GM23338 (cell line): Measurements from ENCODE around the gene MOCS2. TPM values are rescaled to one million over a fixed set of nuclear protein-coding genes. Genes with fewer than 3 reads are reported as not detected.

Experiments used
- ATAC-seq: fragments of 200-7000 bp; cut with Tn5 transposase; 3 replicates; pipeline ENCODE4 v1.9.1; 2020
- DNase-seq: peaks from one replicate; pipeline ENCODE4 v3.0.0-alpha.2; 2015; ENCODE audit warnings: low spot score
- H2AFZ ChIP-seq: fragments of 200-600 bp; sonication (generic); 2 replicates; pipeline ENCODE4 v1.8.0; 2016; ENCODE audit warnings: antibody characterized with exemption, mild to moderate bottlenecking, moderate library complexity
- H3F3A ChIP-seq: fragments of 200-600 bp; sonication (generic); replicated peaks from 2 replicates; pipeline ENCODE4 v1.8.0; 2017; ENCODE audit warnings: antibody characterized with exemption, mixed run types, low read depth
- H3K27ac ChIP-seq: fragments of 200-600 bp; sonication (generic); 2 replicates; pipeline ENCODE4 v1.6.1; 2016; ENCODE audit warnings: low read depth
- H3K27me3 ChIP-seq: fragments of 200-600 bp; sonication (generic); 2 replicates; pipeline ENCODE4 v1.8.0; 2016; ENCODE audit warnings: mild to moderate bottlenecking, mixed run types, moderate library complexity; ENCODE audit not compliant: insufficient read depth
- H3K36me3 ChIP-seq: fragments of 200-600 bp; sonication (generic); 2 replicates; pipeline ENCODE4 v1.8.0; 2016; ENCODE audit warnings: mild to moderate bottlenecking; ENCODE audit not compliant: insufficient read depth
- H3K4me1 ChIP-seq: fragments of 200-600 bp; sonication (generic); 2 replicates; pipeline ENCODE4 v1.8.0; 2016; ENCODE audit warnings: mild to moderate bottlenecking, moderate library complexity; ENCODE audit not compliant: insufficient read depth
- H3K4me2 ChIP-seq: fragments of 200-600 bp; sonication (generic); 2 replicates; pipeline ENCODE4 v1.7.1; 2017; ENCODE audit warnings: mixed run types
- H3K4me3 ChIP-seq: fragments of 200-600 bp; sonication (generic); 2 replicates; pipeline ENCODE4 v1.6.1; 2016; ENCODE audit warnings: mixed run types
- H3K79me2 ChIP-seq: fragments of 200-600 bp; sonication (generic); replicated peaks from 2 replicates; pipeline ENCODE4 v1.8.0; 2017; ENCODE audit warnings: mild to moderate bottlenecking; ENCODE audit not compliant: insufficient read depth
- H3K9me2 ChIP-seq: fragments of 200-600 bp; sonication (generic); 2 replicates; pipeline ENCODE4 v1.8.0; 2017; ENCODE audit not compliant: insufficient read depth
- H4K20me1 ChIP-seq: fragments of 200-600 bp; sonication (generic); replicated peaks from 2 replicates; pipeline ENCODE4 v1.8.0; 2017; ENCODE audit warnings: mild to moderate bottlenecking; ENCODE audit not compliant: insufficient read depth
- H3K27ac Mint-ChIP-seq: 2 replicates; pipeline ENCODE4 v1.8.0; 2020; ENCODE audit warnings: inconsistent platforms, mild to moderate bottlenecking, moderate library complexity, mixed read lengths
- H3K27me3 Mint-ChIP-seq: 3 replicates; pipeline ENCODE4 v1.8.0; 2022; ENCODE audit warnings: low read depth, mild to moderate bottlenecking, moderate library complexity, mixed read lengths, inconsistent platforms; ENCODE audit not compliant: insufficient read depth, poor library complexity
- H3K36me3 Mint-ChIP-seq: 3 replicates; pipeline ENCODE4 v1.8.0; 2021; ENCODE audit warnings: low read depth, mild to moderate bottlenecking, inconsistent platforms, moderate library complexity, mixed read lengths
- H3K4me1 Mint-ChIP-seq: 3 replicates; pipeline ENCODE4 v1.8.0; 2020; ENCODE audit warnings: mild to moderate bottlenecking, inconsistent platforms, mixed read lengths
- H3K4me3 Mint-ChIP-seq: 3 replicates; pipeline ENCODE4 v1.8.0; 2021; ENCODE audit warnings: moderate library complexity, mild to moderate bottlenecking, inconsistent platforms, mixed read lengths
- H3K9me3 Mint-ChIP-seq: 3 replicates; pipeline ENCODE4 v1.8.0; 2020; ENCODE audit warnings: moderate library complexity, mild to moderate bottlenecking, inconsistent platforms, mixed read lengths
- ZNF114 ChIP-seq: fragments of 250-450 bp; sonication (Bioruptor Pico); IDR thresholded peaks from 2 replicates; pipeline ENCODE4 v1.5.0; 2020; ENCODE audit warnings: mild to moderate bottlenecking, moderate library complexity
- polyA plus RNA-seq: library from polyadenylated mRNA; unstranded; fragments of >200 nt; fragmentation: Nextera tagmentation; extraction: Ambion mirVana; gene quantifications from 2 replicates; pipeline ENCODE4 v1.2.1, GENCODE V29; 2016
- total RNA-seq: library from RNA; depleted of rRNA; stranded (reverse); fragments of >200 nt; shearing (Covaris generic); gene quantifications from 2 replicates; pipeline ENCODE4 v1.2.3, GENCODE V29; 2014
- TF ChIP-seq, protein P1 (sequence below): IDR thresholded peaks from one replicate; pipeline ENCODE4 v1.6.1; 2018; ENCODE audit warnings: antibody characterized with exemption; ENCODE audit not compliant: unreplicated experiment
- TF ChIP-seq, protein P2 (sequence below): fragments of 250-450 bp; sonication (Bioruptor Pico); IDR thresholded peaks from 2 replicates; pipeline ENCODE4 v1.5.0; 2020; ENCODE audit warnings: mild to moderate bottlenecking, moderate library complexity
- TF ChIP-seq, protein P3 (sequence below): IDR thresholded peaks from 2 replicates; pipeline ENCODE4 v1.6.1; 2016; ENCODE audit warnings: antibody characterized with exemption

The MOCS2 gene
- total and polyA plus RNA-seq, 2 experiments from 2014 or later = 18.3 to 41.8 TPM

DNA sequence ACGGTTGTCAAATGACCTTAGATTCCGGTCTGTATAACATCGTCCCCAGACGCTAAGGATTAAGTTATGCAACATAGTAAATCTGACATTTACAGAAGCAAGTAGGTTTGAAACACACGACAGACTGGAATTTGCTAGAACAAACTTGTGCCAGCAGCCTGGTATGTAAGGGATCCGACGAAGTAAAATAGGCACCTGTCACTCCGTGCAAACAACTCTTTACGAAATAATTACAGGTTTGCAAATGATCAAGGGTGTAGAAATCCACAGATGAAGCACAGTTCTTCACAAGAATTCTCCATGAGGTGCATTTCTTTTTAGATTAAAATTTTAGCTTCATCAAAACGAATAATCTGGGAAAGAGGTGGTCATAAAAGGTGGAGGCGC, 508 bp downstream of the MOCS2 start:
- Histone ChIP-seq H3K4me1 (peaks cover 10% of the 10 kb centered on the region), H3K36me3 (no peaks in the 10 kb centered on the region), H3F3A (no peaks in the 10 kb centered on the region; the same call in 1 of the 2 replicates), H3K27me3 (no peaks in the 10 kb centered on the region), H3K79me2 (no peaks in the 10 kb centered on the region), H3K27ac (no peak overlapping the region), H2AFZ (peak overlapping the region; percentile 100; the same call in 1 of the 2 replicates), H3K4me2 (peak overlapping the region; percentile 82), H4K20me1 (no peaks in the 10 kb centered on the region), H3K9me2 (no peaks in the 10 kb centered on the region), H3K4me3 (peak overlapping the region; percentile 70)
- peaks cover 4% of the 10 kb centered on the region; the same call in 2 of the 3 replicates for H3K36me3 Mint-ChIP-seq
- H3K4me3 Mint-ChIP-seq = peak overlapping the region; percentile 90
- TF ChIP-seq, protein P1, sequence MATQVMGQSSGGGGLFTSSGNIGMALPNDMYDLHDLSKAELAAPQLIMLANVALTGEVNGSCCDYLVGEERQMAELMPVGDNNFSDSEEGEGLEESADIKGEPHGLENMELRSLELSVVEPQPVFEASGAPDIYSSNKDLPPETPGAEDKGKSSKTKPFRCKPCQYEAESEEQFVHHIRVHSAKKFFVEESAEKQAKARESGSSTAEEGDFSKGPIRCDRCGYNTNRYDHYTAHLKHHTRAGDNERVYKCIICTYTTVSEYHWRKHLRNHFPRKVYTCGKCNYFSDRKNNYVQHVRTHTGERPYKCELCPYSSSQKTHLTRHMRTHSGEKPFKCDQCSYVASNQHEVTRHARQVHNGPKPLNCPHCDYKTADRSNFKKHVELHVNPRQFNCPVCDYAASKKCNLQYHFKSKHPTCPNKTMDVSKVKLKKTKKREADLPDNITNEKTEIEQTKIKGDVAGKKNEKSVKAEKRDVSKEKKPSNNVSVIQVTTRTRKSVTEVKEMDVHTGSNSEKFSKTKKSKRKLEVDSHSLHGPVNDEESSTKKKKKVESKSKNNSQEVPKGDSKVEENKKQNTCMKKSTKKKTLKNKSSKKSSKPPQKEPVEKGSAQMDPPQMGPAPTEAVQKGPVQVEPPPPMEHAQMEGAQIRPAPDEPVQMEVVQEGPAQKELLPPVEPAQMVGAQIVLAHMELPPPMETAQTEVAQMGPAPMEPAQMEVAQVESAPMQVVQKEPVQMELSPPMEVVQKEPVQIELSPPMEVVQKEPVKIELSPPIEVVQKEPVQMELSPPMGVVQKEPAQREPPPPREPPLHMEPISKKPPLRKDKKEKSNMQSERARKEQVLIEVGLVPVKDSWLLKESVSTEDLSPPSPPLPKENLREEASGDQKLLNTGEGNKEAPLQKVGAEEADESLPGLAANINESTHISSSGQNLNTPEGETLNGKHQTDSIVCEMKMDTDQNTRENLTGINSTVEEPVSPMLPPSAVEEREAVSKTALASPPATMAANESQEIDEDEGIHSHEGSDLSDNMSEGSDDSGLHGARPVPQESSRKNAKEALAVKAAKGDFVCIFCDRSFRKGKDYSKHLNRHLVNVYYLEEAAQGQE = no peak
- TF ChIP-seq, protein P2, sequence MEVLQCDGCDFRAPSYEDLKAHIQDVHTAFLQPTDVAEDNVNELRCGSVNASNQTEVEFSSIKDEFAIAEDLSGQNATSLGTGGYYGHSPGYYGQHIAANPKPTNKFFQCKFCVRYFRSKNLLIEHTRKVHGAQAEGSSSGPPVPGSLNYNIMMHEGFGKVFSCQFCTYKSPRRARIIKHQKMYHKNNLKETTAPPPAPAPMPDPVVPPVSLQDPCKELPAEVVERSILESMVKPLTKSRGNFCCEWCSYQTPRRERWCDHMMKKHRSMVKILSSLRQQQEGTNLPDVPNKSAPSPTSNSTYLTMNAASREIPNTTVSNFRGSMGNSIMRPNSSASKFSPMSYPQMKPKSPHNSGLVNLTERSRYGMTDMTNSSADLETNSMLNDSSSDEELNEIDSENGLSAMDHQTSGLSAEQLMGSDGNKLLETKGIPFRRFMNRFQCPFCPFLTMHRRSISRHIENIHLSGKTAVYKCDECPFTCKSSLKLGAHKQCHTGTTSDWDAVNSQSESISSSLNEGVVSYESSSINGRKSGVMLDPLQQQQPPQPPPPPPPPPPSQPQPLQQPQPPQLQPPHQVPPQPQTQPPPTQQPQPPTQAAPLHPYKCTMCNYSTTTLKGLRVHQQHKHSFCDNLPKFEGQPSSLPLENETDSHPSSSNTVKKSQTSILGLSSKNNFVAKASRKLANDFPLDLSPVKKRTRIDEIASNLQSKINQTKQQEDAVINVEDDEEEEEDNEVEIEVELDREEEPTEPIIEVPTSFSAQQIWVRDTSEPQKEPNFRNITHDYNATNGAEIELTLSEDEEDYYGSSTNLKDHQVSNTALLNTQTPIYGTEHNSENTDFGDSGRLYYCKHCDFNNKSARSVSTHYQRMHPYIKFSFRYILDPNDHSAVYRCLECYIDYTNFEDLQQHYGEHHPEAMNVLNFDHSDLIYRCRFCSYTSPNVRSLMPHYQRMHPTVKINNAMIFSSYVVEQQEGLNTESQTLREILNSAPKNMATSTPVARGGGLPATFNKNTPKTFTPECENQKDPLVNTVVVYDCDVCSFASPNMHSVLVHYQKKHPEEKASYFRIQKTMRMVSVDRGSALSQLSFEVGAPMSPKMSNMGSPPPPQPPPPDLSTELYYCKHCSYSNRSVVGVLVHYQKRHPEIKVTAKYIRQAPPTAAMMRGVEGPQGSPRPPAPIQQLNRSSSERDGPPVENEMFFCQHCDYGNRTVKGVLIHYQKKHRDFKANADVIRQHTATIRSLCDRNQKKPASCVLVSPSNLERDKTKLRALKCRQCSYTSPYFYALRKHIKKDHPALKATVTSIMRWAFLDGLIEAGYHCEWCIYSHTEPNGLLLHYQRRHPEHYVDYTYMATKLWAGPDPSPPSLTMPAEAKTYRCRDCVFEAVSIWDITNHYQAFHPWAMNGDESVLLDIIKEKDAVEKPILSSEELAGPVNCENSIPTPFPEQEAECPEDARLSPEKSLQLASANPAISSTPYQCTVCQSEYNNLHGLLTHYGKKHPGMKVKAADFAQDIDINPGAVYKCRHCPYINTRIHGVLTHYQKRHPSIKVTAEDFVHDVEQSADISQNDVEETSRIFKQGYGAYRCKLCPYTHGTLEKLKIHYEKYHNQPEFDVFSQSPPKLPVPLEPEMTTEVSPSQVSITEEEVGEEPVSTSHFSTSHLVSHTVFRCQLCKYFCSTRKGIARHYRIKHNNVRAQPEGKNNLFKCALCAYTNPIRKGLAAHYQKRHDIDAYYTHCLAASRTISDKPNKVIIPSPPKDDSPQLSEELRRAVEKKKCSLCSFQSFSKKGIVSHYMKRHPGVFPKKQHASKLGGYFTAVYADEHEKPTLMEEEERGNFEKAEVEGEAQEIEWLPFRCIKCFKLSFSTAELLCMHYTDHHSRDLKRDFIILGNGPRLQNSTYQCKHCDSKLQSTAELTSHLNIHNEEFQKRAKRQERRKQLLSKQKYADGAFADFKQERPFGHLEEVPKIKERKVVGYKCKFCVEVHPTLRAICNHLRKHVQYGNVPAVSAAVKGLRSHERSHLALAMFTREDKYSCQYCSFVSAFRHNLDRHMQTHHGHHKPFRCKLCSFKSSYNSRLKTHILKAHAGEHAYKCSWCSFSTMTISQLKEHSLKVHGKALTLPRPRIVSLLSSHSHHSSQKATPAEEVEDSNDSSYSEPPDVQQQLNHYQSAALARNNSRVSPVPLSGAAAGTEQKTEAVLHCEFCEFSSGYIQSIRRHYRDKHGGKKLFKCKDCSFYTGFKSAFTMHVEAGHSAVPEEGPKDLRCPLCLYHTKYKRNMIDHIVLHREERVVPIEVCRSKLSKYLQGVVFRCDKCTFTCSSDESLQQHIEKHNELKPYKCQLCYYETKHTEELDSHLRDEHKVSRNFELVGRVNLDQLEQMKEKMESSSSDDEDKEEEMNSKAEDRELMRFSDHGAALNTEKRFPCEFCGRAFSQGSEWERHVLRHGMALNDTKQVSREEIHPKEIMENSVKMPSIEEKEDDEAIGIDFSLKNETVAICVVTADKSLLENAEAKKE (CRISPR knock-in tag) = no peak
- TF ChIP-seq ZNF114 (CRISPR knock-in tag) = no peak
- TF ChIP-seq, protein P3, sequence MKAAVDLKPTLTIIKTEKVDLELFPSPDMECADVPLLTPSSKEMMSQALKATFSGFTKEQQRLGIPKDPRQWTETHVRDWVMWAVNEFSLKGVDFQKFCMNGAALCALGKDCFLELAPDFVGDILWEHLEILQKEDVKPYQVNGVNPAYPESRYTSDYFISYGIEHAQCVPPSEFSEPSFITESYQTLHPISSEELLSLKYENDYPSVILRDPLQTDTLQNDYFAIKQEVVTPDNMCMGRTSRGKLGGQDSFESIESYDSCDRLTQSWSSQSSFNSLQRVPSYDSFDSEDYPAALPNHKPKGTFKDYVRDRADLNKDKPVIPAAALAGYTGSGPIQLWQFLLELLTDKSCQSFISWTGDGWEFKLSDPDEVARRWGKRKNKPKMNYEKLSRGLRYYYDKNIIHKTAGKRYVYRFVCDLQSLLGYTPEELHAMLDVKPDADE = no peak
- H3K27me3 Mint-ChIP-seq = peaks cover 2% of the 10 kb centered on the region
- H3K9me3 Mint-ChIP-seq = no peaks in the 10 kb centered on the region
- ATAC-seq = no peak; the same call in 2 of the 3 replicates
- H3K27ac Mint-ChIP-seq = no peak overlapping the region
- peak; percentile 4 for DNase-seq
- peaks cover 5% of the 10 kb centered on the region; the same call in 2 of the 3 replicates for H3K4me1 Mint-ChIP-seq
